Fibroblast of skin of abdomen (primary cell): ENCODE data around the gene ZNF865.
A peak's percentile ranks its signal among the peaks of the same experiment; 100 is the strongest.

Experiments
- DNase-seq: peaks from one replicate; pipeline ENCODE4 v3.0.0-alpha.2; 2013

Gene ZNF865

GRCh38 chr19:55624109-55625003, 18.9 kb downstream of the ZNF865 start, which contains the start of gene ZNF784:
TSS of gene ZNF784 (minus strand) at chr19:55624566. CDS start at chr19:55624561, 5 bp downstream.
- peak; percentile 92 for DNase-seq

- no peak for DNase-seq
These were observed 19.5 kb downstream of the ZNF865 start for GRCh38 chr19:55625004-55625326.

- no peak for DNase-seq
These were observed 20.9 kb downstream of the ZNF865 start for GRCh38 chr19:55626350-55626749.

- peak; percentile 89 for DNase-seq
These were observed 27.0 kb downstream of the ZNF865 start for GRCh38 chr19:55632463-55632834.

GRCh38 chr19:55633861-55634260, 28.4 kb downstream of the ZNF865 start:
- no peak for DNase-seq

- DNase-seq, result no peak
These were observed 29.9 kb downstream of the ZNF865 start for GRCh38 chr19:55635334-55635717.

- DNase-seq, result no peak
These were observed 30.5 kb downstream of the ZNF865 start for GRCh38 chr19:55635856-55636440.

- DNase-seq, result no peak
These were observed 31.3 kb downstream of the ZNF865 start for GRCh38 chr19:55636723-55637122.

- DNase-seq, result no peak
These were observed 32.1 kb downstream of the ZNF865 start for GRCh38 chr19:55637534-55637933.

- DNase-seq, result peak; percentile 40
These were observed 33.5 kb downstream of the ZNF865 start for GRCh38 chr19:55638864-55639359.

GRCh38 chr19:55640043-55640576, 34.7 kb downstream of the ZNF865 start:
- peak; percentile 75 for DNase-seq

- DNase-seq, result peak; percentile 84
These were observed 35.4 kb downstream of the ZNF865 start, which contains the start of gene ZNF580 for GRCh38 chr19:55640577-55641425. TSS of gene ZNF580 (plus strand) at chr19:55641002. CDS start at chr19:55642509, 1,507 bp downstream.

GRCh38 chr19:55641426-55642152, 36.1 kb downstream of the ZNF865 start:
- DNase-seq, result peak; percentile 18

GRCh38 chr19:55642153-55643002, 36.9 kb downstream of the ZNF865 start:
- DNase-seq, result no peak

- peak; percentile 70 for DNase-seq
These were observed 37.8 kb downstream of the ZNF865 start, which contains the start of gene ZNF581 for GRCh38 chr19:55643003-55643886. TSS of gene ZNF581 (plus strand) at chr19:55643649. CDS start at chr19:55644572, 923 bp downstream.

- DNase-seq, result no peak
These were observed 38.4 kb downstream of the ZNF865 start for GRCh38 chr19:55643887-55644176.

- no peak for DNase-seq
These were observed 38.9 kb downstream of the ZNF865 start for GRCh38 chr19:55644191-55644833.

GRCh38 chr19:55644842-55645511, 39.5 kb downstream of the ZNF865 start:
- no peak for DNase-seq

- no peak for DNase-seq
These were observed 40.0 kb downstream of the ZNF865 start for GRCh38 chr19:55645512-55645881.
